ENCODE results near the gene PLD1.

PLD1 gene

GRCh38 chr3:171691485-171691884, 118.8 kb downstream of the PLD1 start:
- H3K4me3 ChIP-seq (ENCODE audit: low read length) = no peak overlapping the region
- no peak for TF ChIP-seq ZNF274 (IDR thresholded peaks at IDR 0.05; ENCODE audit: low read depth, low read length)

GRCh38 chr3:171690281-171690680, 120.0 kb downstream of the PLD1 start:
- no peak overlapping the region for H3K4me3 ChIP-seq (ENCODE audit: low read length)
- TF ChIP-seq ZNF274 (IDR thresholded peaks at IDR 0.05; ENCODE audit: low read depth, low read length) = no peak

GRCh38 chr3:171688593-171688992, 121.7 kb downstream of the PLD1 start:
- no peak for TF ChIP-seq ZNF274 (IDR thresholded peaks at IDR 0.05; ENCODE audit: low read depth, low read length)
- H3K4me3 ChIP-seq (ENCODE audit: low read length) = no peak overlapping the region

- no peak overlapping the region for H3K4me3 ChIP-seq (ENCODE audit: low read length)
- no peak for TF ChIP-seq ZNF274 (IDR thresholded peaks at IDR 0.05; ENCODE audit: low read depth, low read length)
Observed at GRCh38 chr3:171688002-171688401, 122.3 kb downstream of the PLD1 start.

GRCh38 chr3:171687581-171687980, 122.7 kb downstream of the PLD1 start:
- H3K4me3 ChIP-seq (ENCODE audit: low read length) = no peak overlapping the region
- no peak for TF ChIP-seq ZNF274 (IDR thresholded peaks at IDR 0.05; ENCODE audit: low read depth, low read length)

GRCh38 chr3:171687064-171687463, 123.2 kb downstream of the PLD1 start:
- no peak for TF ChIP-seq ZNF274 (IDR thresholded peaks at IDR 0.05; ENCODE audit: low read depth, low read length)
- no peak overlapping the region for H3K4me3 ChIP-seq (ENCODE audit: low read length)

- H3K4me3 ChIP-seq (ENCODE audit: low read length) = no peak overlapping the region
- TF ChIP-seq ZNF274 (IDR thresholded peaks at IDR 0.05; ENCODE audit: low read depth, low read length) = no peak
Observed at GRCh38 chr3:171685116-171685895, 125.0 kb downstream of the PLD1 start.

GRCh38 chr3:171684221-171684620, 126.1 kb downstream of the PLD1 start:
- no peak overlapping the region for H3K4me3 ChIP-seq (ENCODE audit: low read length)
- TF ChIP-seq ZNF274 (IDR thresholded peaks at IDR 0.05; ENCODE audit: low read depth, low read length) = no peak

GRCh38 chr3:171682743-171683142, 127.5 kb downstream of the PLD1 start:
- no peak for TF ChIP-seq ZNF274 (IDR thresholded peaks at IDR 0.05; ENCODE audit: low read depth, low read length)

GRCh38 chr3:171680726-171681411, 129.4 kb downstream of the PLD1 start:
- no peak overlapping the region for H3K4me3 ChIP-seq (ENCODE audit: low read length)
- TF ChIP-seq ZNF274 (IDR thresholded peaks at IDR 0.05; ENCODE audit: low read depth, low read length) = no peak

More at GRCh38 chr3:171682743-171683142, 127.5 kb downstream of the PLD1 start:
- no peak overlapping the region for H3K4me3 ChIP-seq (ENCODE audit: low read length)

GRCh38 chr3:171678971-171679492, 131.3 kb downstream of the PLD1 start:
- H3K4me3 ChIP-seq (ENCODE audit: low read length) = no peak overlapping the region
- TF ChIP-seq ZNF274 (IDR thresholded peaks at IDR 0.05; ENCODE audit: low read depth, low read length) = no peak

- H3K4me3 ChIP-seq (ENCODE audit: low read length) = no peak overlapping the region
- no peak for TF ChIP-seq ZNF274 (IDR thresholded peaks at IDR 0.05; ENCODE audit: low read depth, low read length)
Observed at GRCh38 chr3:171677706-171678105, 132.6 kb downstream of the PLD1 start.

GRCh38 chr3:171676601-171677175, 133.6 kb downstream of the PLD1 start:
- H3K4me3 ChIP-seq (ENCODE audit: low read length) = no peak overlapping the region
- TF ChIP-seq ZNF274 (IDR thresholded peaks at IDR 0.05; ENCODE audit: low read depth, low read length) = no peak

- TF ChIP-seq ZNF274 (IDR thresholded peaks at IDR 0.05; ENCODE audit: low read depth, low read length) = no peak
- no peak overlapping the region for H3K4me3 ChIP-seq (ENCODE audit: low read length)
Observed at GRCh38 chr3:171673951-171674350, 136.3 kb downstream of the PLD1 start.

- H3K4me3 ChIP-seq (ENCODE audit: low read length) = no peak overlapping the region
- TF ChIP-seq ZNF274 (IDR thresholded peaks at IDR 0.05; ENCODE audit: low read depth, low read length) = no peak
Observed at GRCh38 chr3:171672538-171672937, 137.7 kb downstream of the PLD1 start.
